ENCODE measurements around the gene NDUFAF3. TPM values are rescaled to one million over a fixed set of nuclear protein-coding genes. Genes with fewer than 3 reads are reported as not detected.

The NDUFAF3 gene
- total and polyA plus RNA-seq, 2 donors (not counting 3 experiments of a cell fraction or from before 2014, with no cell fraction given): 91.1 to 91.4 TPM

- ChIA-PET POLR2A (interaction anchor here (1.6 to 5.4 kb wide), 2 partner anchors 17 to 31 kb away, joined by 6 to 40 read pairs; partner anchors contain the start of genes NDUFAF3 and WDR6), CTCF (interaction anchor here (2.2 to 8.8 kb wide), 3 partner anchors 18 to 458 kb away, joined by 9 to 254 read pairs (median 127); partner anchors contain the start of genes DALRD3, NDUFAF3 and WDR6)
- peaks cover 19% of the 10 kb centered on the region for H3K79me2 ChIP-seq (ENCODE audit: control insufficient read depth, insufficient read depth, low read length)
- no peaks in the 10 kb centered on the region for H4K20me1 ChIP-seq (replicated peaks; ENCODE audit: control insufficient read depth, extremely low read depth, insufficient read depth, low read length)
- H3K9me1 ChIP-seq (replicated peaks; ENCODE audit: control insufficient read depth, extremely low read depth, insufficient read depth, low read length): no peaks in the 10 kb centered on the region
- peak overlapping the region; percentile 25 to 69 (median 57) for H3K4me3 ChIP-seq (replicated peaks in 1 of 3; ENCODE audit: insufficient read depth in 1 of 3, low read depth in 1 of 3, low read length in 3 of 3)
- H3K4me2 ChIP-seq (ENCODE audit: insufficient read depth, low read length): peak overlapping the region; percentile 74
- FAIRE-seq: peak; percentile 82
- H3K27ac ChIP-seq (ENCODE audit: insufficient read depth, low read depth, low read length): peak overlapping the region; percentile 97
- dilution Hi-C loops (cut with MboI; ENCODE audit: extremely low pct_ligation_motif_present, low sequenced_read_pairs) (no loop called here), intact Hi-C loops (cut with micrococcal nuclease) (loop anchor here (1.0 kb wide), 1 partner anchor 16 kb away; the partner anchor contains the start of gene WDR6)
- H3K27me3 ChIP-seq (ENCODE audit: control insufficient read depth in 2 of 2, insufficient read depth in 2 of 2, low read length in 2 of 2): no peaks in the 10 kb centered on the region
- TF ChIP-seq, protein P1, sequence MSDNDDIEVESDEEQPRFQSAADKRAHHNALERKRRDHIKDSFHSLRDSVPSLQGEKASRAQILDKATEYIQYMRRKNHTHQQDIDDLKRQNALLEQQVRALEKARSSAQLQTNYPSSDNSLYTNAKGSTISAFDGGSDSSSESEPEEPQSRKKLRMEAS (IDR thresholded peaks at IDR 0.05; ENCODE audit: insufficient read depth, insufficient read length): peak; percentile 65
- no peak for TF ChIP-seq MYC (IDR thresholded peaks at IDR 0.05; ENCODE audit: low read depth, low read length)
- peak; percentile 8 for TF ChIP-seq POLR2AphosphoS5 (IDR thresholded peaks at IDR 0.05; ENCODE audit: insufficient read depth, low read depth, low read length)
- TF ChIP-seq FOS (IDR thresholded peaks at IDR 0.05; ENCODE audit: borderline replicate concordance, insufficient read depth, low read length): no peak
- H3K4me1 ChIP-seq (ENCODE audit: control insufficient read depth, extremely low read depth, insufficient read depth, low read length): peaks cover 21% of the 10 kb centered on the region
- BruUV-seq (replicated peaks): TSS peak; percentile 23
- peak overlapping the region; percentile 40 for H2AFZ ChIP-seq (ENCODE audit: low read depth, low read length)
- peaks cover 0 to 3% of the 10 kb centered on the region in 2 experiments for H3K36me3 ChIP-seq (ENCODE audit: control insufficient read depth in 2 of 2, extremely low read depth in 1 of 2, insufficient read depth in 2 of 2, low read length in 2 of 2)
- no peaks in the 10 kb centered on the region for H3K9me3 ChIP-seq (replicated peaks; ENCODE audit: control insufficient read depth, insufficient read depth, low read length)
- peak; percentile 52 for DNase-seq (ENCODE audit: low read depth, low spot score)
- H3K9ac ChIP-seq (replicated peaks; ENCODE audit: extremely low read depth, insufficient read depth, low read length): peak overlapping the region; percentile 91
These were observed 31.1 kb upstream of the NDUFAF3 start for GRCh38 chr3:48990636-48991469.
